Left lung (tissue), 10 donors: ENCODE data around the gene MORN1. TPM values are rescaled to one million over a fixed set of nuclear protein-coding genes. Genes with fewer than 3 reads are reported as not detected.
A peak's percentile ranks its signal among the peaks of the same experiment; 100 is the strongest.

Source experiments
- ATAC-seq: fragments of 200-7000 bp; cut with Tn5 transposase; one replicate; pipeline ENCODE4 v1.9.1; 2020; ENCODE audit warnings: moderate library complexity
- DNase-seq, 4 donors: peaks; one replicate each; pipeline ENCODE4 v3.0.0-alpha.2; 2013 to 2020
- H3K27ac ChIP-seq, 2 donors: fragments of 200-600 bp; sonication (generic) in 1 of 2; one replicate each; pipeline versions ENCODE4 v1.5.0 to v1.8.0; 2020 to 2021
- H3K27me3 ChIP-seq, 2 donors: fragments of 200-600 bp; sonication (generic) in 1 of 2; one replicate each; pipeline versions ENCODE4 v1.5.0 to v1.8.0; 2020 to 2021
- H3K36me3 ChIP-seq, 2 donors: fragments of 200-600 bp; sonication (generic) in 1 of 2; one replicate each; pipeline versions ENCODE4 v1.5.0 to v1.8.0; 2020 to 2021
- H3K4me1 ChIP-seq, 2 donors: fragments of 200-600 bp; one replicate each; pipeline ENCODE4 v1.8.0; 2021
- H3K4me3 ChIP-seq, 2 donors: fragments of 200-600 bp; sonication (generic) in 1 of 2; one replicate each; pipeline versions ENCODE4 v1.5.0 to v1.8.0; 2020 to 2021; ENCODE audit warnings: mild to moderate bottlenecking in 1 of 2
- H3K9me3 ChIP-seq, 2 donors: fragments of 200-600 bp; sonication (generic) in 1 of 2; one replicate each; pipeline versions ENCODE4 v1.5.0 to v1.8.0; 2020 to 2021
- CTCF ChIP-seq, 2 donors: fragments of 200-600 bp; sonication (generic) in 1 of 2; IDR thresholded peaks; one replicate each; pipeline versions ENCODE4 v1.5.0 to v1.8.0; 2021; ENCODE audit warnings: antibody characterized with exemption in 2 of 2
- intact Hi-C, 2 donors: fragments of 100-400 bp; cut with DNase I; formaldehyde crosslinking; loops; one replicate each; pipeline versions ENCODE4 v1.11.2 to v1.14.2; 2022
- polyA plus RNA-seq, 6 donors: library from polyadenylated mRNA; unstranded; fragments of 120-200 nt; gene quantifications; one replicate each; pipeline ENCODE4 v1.2.1, GENCODE V29; 2013; ENCODE audit not compliant: insufficient read length in 6 of 6
- total RNA-seq, 2 donors: library from RNA; stranded (reverse); fragmentation: NEBNext Ultra II Directional; extraction: Animal tissue kit (Norgen Biotek cat#: 25700); gene quantifications; one replicate each; pipeline ENCODE4 v1.2.1, GENCODE V29; 2021
- donor health status: DM: no; HTN: yes; CAD: no.
- donor health status: DM: no; HTN: no; CAD: no.

The MORN1 gene
- total and polyA plus RNA-seq, 8 donors, result 7.5 to 17.8 (median 14.1) TPM

GRCh38 chr1:2287649-2288048 lies 103.7 kb downstream of the MORN1 start:
- no peak for ATAC-seq

GRCh38 chr1:2286923-2287322 lies 104.4 kb downstream of the MORN1 start:
- no peak for TF ChIP-seq CTCF (IDR thresholded peaks at IDR 0.05)
- H3K27ac ChIP-seq, result no peak overlapping the region
- no peaks in the 10 kb centered on the region for H3K27me3 ChIP-seq
- DNase-seq (peak in 1 of 4 donors; percentile 34), ATAC-seq (no peak)
- no peaks in the 10 kb centered on the region for H3K9me3 ChIP-seq
- no peak overlapping the region for H3K4me3 ChIP-seq
- H3K4me1 ChIP-seq, result peaks cover 32 to 60% of the 10 kb centered on the region in 2 donors
- H3K36me3 ChIP-seq, result peaks cover 0 to 10% of the 10 kb centered on the region in 2 donors
- intact Hi-C loops, result no loop called here

More at GRCh38 chr1:2287649-2288048, 103.7 kb downstream of the MORN1 start:
- H3K27me3 ChIP-seq, result no peaks in the 10 kb centered on the region
- H3K27ac ChIP-seq, result no peak overlapping the region
- DNase-seq, result peak in 1 of 4 donors; percentile 66
- no peak overlapping the region for H3K4me3 ChIP-seq
- intact Hi-C loops, result no loop called here
- H3K9me3 ChIP-seq, result no peaks in the 10 kb centered on the region
- no peak for TF ChIP-seq CTCF (IDR thresholded peaks at IDR 0.05)
- peaks cover 0 to 6% of the 10 kb centered on the region in 2 donors for H3K36me3 ChIP-seq
- H3K4me1 ChIP-seq, result peaks cover 36 to 68% of the 10 kb centered on the region in 2 donors

- intact Hi-C loops, result no loop called here
- Histone ChIP-seq H3K36me3 (peaks cover 0 to 10% of the 10 kb centered on the region in 2 donors), H3K4me1 (peaks cover 12 to 44% of the 10 kb centered on the region in 2 donors), H3K9me3 (no peaks in the 10 kb centered on the region), H3K4me3 (no peak overlapping the region), H3K27ac (no peak overlapping the region), H3K27me3 (no peaks in the 10 kb centered on the region)
- no peak for TF ChIP-seq CTCF (IDR thresholded peaks at IDR 0.05)
- peak in 1 of 4 donors; percentile 37 for DNase-seq
- ATAC-seq, result no peak
These were observed 106.4 kb downstream of the MORN1 start for GRCh38 chr1:2284932-2285331.

GRCh38 chr1:2283991-2284895 lies 107.1 kb downstream of the MORN1 start:
- Histone ChIP-seq H3K36me3 (peaks cover 0 to 10% of the 10 kb centered on the region in 2 donors), H3K9me3 (no peaks in the 10 kb centered on the region), H3K27me3 (no peaks in the 10 kb centered on the region), H3K4me3 (no peak overlapping the region), H3K27ac (no peak overlapping the region), H3K4me1 (peaks cover 13 to 44% of the 10 kb centered on the region in 2 donors)
- intact Hi-C loops, result no loop called here
- DNase-seq (peak in 1 of 4 donors; percentile 68), ATAC-seq (no peak)
- no peak for TF ChIP-seq CTCF (IDR thresholded peaks at IDR 0.05)

GRCh38 chr1:2283371-2283990 lies 107.9 kb downstream of the MORN1 start:
- H3K27me3 ChIP-seq, result no peaks in the 10 kb centered on the region
- peaks cover 0 to 10% of the 10 kb centered on the region in 2 donors for H3K36me3 ChIP-seq
- H3K4me1 ChIP-seq, result peaks cover 14 to 44% of the 10 kb centered on the region in 2 donors
- H3K9me3 ChIP-seq, result no peaks in the 10 kb centered on the region
- no peak overlapping the region for H3K4me3 ChIP-seq
- ATAC-seq (no peak), DNase-seq (peak in 1 of 4 donors; percentile 66)
- no peak for TF ChIP-seq CTCF (IDR thresholded peaks at IDR 0.05)
- intact Hi-C loops, result no loop called here
- no peak overlapping the region for H3K27ac ChIP-seq
